Natural killer cell treated with Interleukin-12 subunit alpha and Interleukin-12 subunit beta and Interleukin-15 and Interleukin-18, amount 100 ng/mL, for 72 hours (primary cell): ENCODE data around the gene DNAJC22. TPM values are rescaled to one million over a fixed set of nuclear protein-coding genes. Genes with fewer than 3 reads are reported as not detected.
A peak's percentile ranks its signal among the peaks of the same experiment; 100 is the strongest.

Experiments used
- ATAC-seq, 2 donors: fragments of 150-1000 bp; cut with Tn5 transposase in 1 of 2; sonication (Bioruptor Pico), chemical (Tn5 transposase) in 1 of 2; 2 replicates each; pipeline ENCODE4 v1.10.0; 2021
- DNase-seq: peaks from one replicate; pipeline ENCODE4 v3.0.0; 2022; ENCODE audit warnings: low spot score
- H3K27ac Mint-ChIP-seq, 2 donors: 1 replicate in 1 of 2; 2 replicates in 1 of 2; pipeline ENCODE4 v1.8.0; 2022; ENCODE audit warnings: mixed read lengths in 2 of 2, mild to moderate bottlenecking in 1 of 2, moderate library complexity in 1 of 2
- H3K27me3 Mint-ChIP-seq, 2 donors: 1 replicate in 1 of 2; 2 replicates in 1 of 2; pipeline ENCODE4 v1.8.0; 2022; ENCODE audit warnings: mixed read lengths in 2 of 2
- H3K36me3 Mint-ChIP-seq: one replicate; pipeline ENCODE4 v1.8.0; 2022; ENCODE audit warnings: mixed read lengths
- H3K4me1 Mint-ChIP-seq, 2 donors: 1 replicate in 1 of 2; 2 replicates in 1 of 2; pipeline ENCODE4 v1.8.0; 2022; ENCODE audit warnings: low read depth in 2 of 2, mixed read lengths in 2 of 2, mild to moderate bottlenecking in 1 of 2
- H3K4me3 Mint-ChIP-seq: one replicate; pipeline ENCODE4 v1.8.0; 2022; ENCODE audit warnings: mixed read lengths
- H3K9me3 Mint-ChIP-seq: 2 replicates; pipeline ENCODE4 v1.8.0; 2022; ENCODE audit warnings: mixed read lengths
- total RNA-seq, 2 donors: library from RNA; stranded (reverse); gene quantifications; one replicate each; pipeline ENCODE4 v1.2.3, GENCODE V29; 2022

DNAJC22 gene
- total RNA-seq, 2 donors from 2014 or later, result not detected

GRCh38 chr12:49344486-49345050 lies 2.1 kb upstream of the DNAJC22 start:
- Mint-ChIP-seq H3K36me3 (no peaks in the 10 kb centered on the region), H3K27ac (no peak overlapping the region), H3K4me3 (no peak overlapping the region), H3K9me3 (no peaks in the 10 kb centered on the region), H3K4me1 (peaks cover 25 to 29% of the 10 kb centered on the region in 2 donors), H3K27me3 (peaks cover 25 to 57% of the 10 kb centered on the region in 2 donors)
- ATAC-seq (no peak), DNase-seq (no peak)

- Mint-ChIP-seq H3K36me3 (no peaks in the 10 kb centered on the region), H3K27ac (no peak overlapping the region), H3K4me1 (peaks cover 25 to 29% of the 10 kb centered on the region in 2 donors), H3K9me3 (no peaks in the 10 kb centered on the region), H3K27me3 (peaks cover 21 to 50% of the 10 kb centered on the region in 2 donors), H3K4me3 (peak overlapping the region; percentile 81)
- DNase-seq, result no peak
- no peak for ATAC-seq
These were observed 1.4 kb upstream of the DNAJC22 start for GRCh38 chr12:49345051-49345824.

- Mint-ChIP-seq H3K9me3 (no peaks in the 10 kb centered on the region), H3K27me3 (peaks cover 18 to 49% of the 10 kb centered on the region in 2 donors), H3K4me3 (peak overlapping the region; percentile 81), H3K36me3 (no peaks in the 10 kb centered on the region), H3K27ac (no peak overlapping the region), H3K4me1 (peaks cover 25 to 29% of the 10 kb centered on the region in 2 donors)
- ATAC-seq (no peak), DNase-seq (no peak)
These were observed 646 bp upstream of the DNAJC22 start for GRCh38 chr12:49345825-49346658.

- peak; percentile 81 for DNase-seq
- H3K4me1 Mint-ChIP-seq, result peaks cover 25 to 29% of the 10 kb centered on the region in 2 donors
- H3K9me3 Mint-ChIP-seq, result no peaks in the 10 kb centered on the region
- no peaks in the 10 kb centered on the region for H3K36me3 Mint-ChIP-seq
- peak overlapping the region; percentile 81 for H3K4me3 Mint-ChIP-seq
- H3K27me3 Mint-ChIP-seq, result peaks cover 19 to 52% of the 10 kb centered on the region in 2 donors
- ATAC-seq, result peak; percentile 80 to 87
- no peak overlapping the region for H3K27ac Mint-ChIP-seq
These were observed 864 bp downstream of the DNAJC22 start for GRCh38 chr12:49347311-49348193.

- ATAC-seq (no peak), DNase-seq (no peak)
- Mint-ChIP-seq H3K27ac (no peak overlapping the region), H3K4me1 (peaks cover 15 to 22% of the 10 kb centered on the region in 2 donors), H3K27me3 (peaks cover 19 to 52% of the 10 kb centered on the region in 2 donors), H3K4me3 (no peak overlapping the region), H3K36me3 (no peaks in the 10 kb centered on the region), H3K9me3 (no peaks in the 10 kb centered on the region)
These were observed 2.1 kb downstream of the DNAJC22 start for GRCh38 chr12:49348781-49349180.

GRCh38 chr12:49349266-49349665 lies 2.6 kb downstream of the DNAJC22 start:
- Mint-ChIP-seq H3K9me3 (no peaks in the 10 kb centered on the region), H3K27me3 (peaks cover 19 to 50% of the 10 kb centered on the region in 2 donors), H3K4me3 (no peak overlapping the region), H3K4me1 (peaks cover 11 to 20% of the 10 kb centered on the region in 2 donors), H3K27ac (no peak overlapping the region), H3K36me3 (no peaks in the 10 kb centered on the region)
- DNase-seq (no peak), ATAC-seq (no peak)

- Mint-ChIP-seq H3K4me1 (peaks cover under 1% of the 10 kb centered on the region in 2 donors), H3K27ac (no peak overlapping the region), H3K36me3 (no peaks in the 10 kb centered on the region), H3K27me3 (peaks cover 10 to 42% of the 10 kb centered on the region in 2 donors), H3K4me3 (no peak overlapping the region), H3K9me3 (no peaks in the 10 kb centered on the region)
- ATAC-seq (no peak), DNase-seq (no peak)
These were observed 5.7 kb downstream of the DNAJC22 start for GRCh38 chr12:49352351-49352750.

- Mint-ChIP-seq H3K4me1 (no peaks in the 10 kb centered on the region), H3K27ac (no peak overlapping the region), H3K9me3 (no peaks in the 10 kb centered on the region), H3K36me3 (no peaks in the 10 kb centered on the region), H3K4me3 (no peak overlapping the region), H3K27me3 (peaks cover 17 to 44% of the 10 kb centered on the region in 2 donors)
- ATAC-seq (no peak), DNase-seq (no peak)
These were observed 9.2 kb downstream of the DNAJC22 start for GRCh38 chr12:49355913-49356312.

GRCh38 chr12:49357103-49357678 lies 10.5 kb downstream of the DNAJC22 start:
- no peak for DNase-seq
- Mint-ChIP-seq H3K27ac (no peak overlapping the region), H3K4me1 (no peaks in the 10 kb centered on the region), H3K4me3 (no peak overlapping the region), H3K27me3 (peaks cover 19 to 50% of the 10 kb centered on the region in 2 donors), H3K36me3 (no peaks in the 10 kb centered on the region), H3K9me3 (no peaks in the 10 kb centered on the region)
- no peak for ATAC-seq

- H3K27ac Mint-ChIP-seq, result no peak overlapping the region
- ATAC-seq (peak; percentile 75 to 83), DNase-seq (peak; percentile 70)
- no peak overlapping the region for H3K4me3 Mint-ChIP-seq
- peaks cover 13 to 41% of the 10 kb centered on the region in 2 donors for H3K27me3 Mint-ChIP-seq
- no peaks in the 10 kb centered on the region for H3K36me3 Mint-ChIP-seq
- no peaks in the 10 kb centered on the region for H3K9me3 Mint-ChIP-seq
- no peaks in the 10 kb centered on the region for H3K4me1 Mint-ChIP-seq
These were observed 11.9 kb downstream of the DNAJC22 start for GRCh38 chr12:49358483-49359141.

GRCh38 chr12:49359671-49360070 lies 13.0 kb downstream of the DNAJC22 start:
- ATAC-seq (no peak), DNase-seq (no peak)
- Mint-ChIP-seq H3K4me3 (no peak overlapping the region), H3K27ac (no peak overlapping the region), H3K4me1 (no peaks in the 10 kb centered on the region), H3K27me3 (peaks cover 13 to 36% of the 10 kb centered on the region in 2 donors), H3K9me3 (no peaks in the 10 kb centered on the region), H3K36me3 (no peaks in the 10 kb centered on the region)

GRCh38 chr12:49362077-49362476 lies 15.4 kb downstream of the DNAJC22 start:
- Mint-ChIP-seq H3K36me3 (no peaks in the 10 kb centered on the region), H3K27ac (no peak overlapping the region), H3K27me3 (peaks cover 13 to 25% of the 10 kb centered on the region in 2 donors), H3K4me3 (no peak overlapping the region), H3K4me1 (peaks cover 0 to 6% of the 10 kb centered on the region in 2 donors), H3K9me3 (no peaks in the 10 kb centered on the region)
- DNase-seq (no peak), ATAC-seq (no peak)
